ENCODE results near the gene FZD7.

FZD7 gene

DNA sequence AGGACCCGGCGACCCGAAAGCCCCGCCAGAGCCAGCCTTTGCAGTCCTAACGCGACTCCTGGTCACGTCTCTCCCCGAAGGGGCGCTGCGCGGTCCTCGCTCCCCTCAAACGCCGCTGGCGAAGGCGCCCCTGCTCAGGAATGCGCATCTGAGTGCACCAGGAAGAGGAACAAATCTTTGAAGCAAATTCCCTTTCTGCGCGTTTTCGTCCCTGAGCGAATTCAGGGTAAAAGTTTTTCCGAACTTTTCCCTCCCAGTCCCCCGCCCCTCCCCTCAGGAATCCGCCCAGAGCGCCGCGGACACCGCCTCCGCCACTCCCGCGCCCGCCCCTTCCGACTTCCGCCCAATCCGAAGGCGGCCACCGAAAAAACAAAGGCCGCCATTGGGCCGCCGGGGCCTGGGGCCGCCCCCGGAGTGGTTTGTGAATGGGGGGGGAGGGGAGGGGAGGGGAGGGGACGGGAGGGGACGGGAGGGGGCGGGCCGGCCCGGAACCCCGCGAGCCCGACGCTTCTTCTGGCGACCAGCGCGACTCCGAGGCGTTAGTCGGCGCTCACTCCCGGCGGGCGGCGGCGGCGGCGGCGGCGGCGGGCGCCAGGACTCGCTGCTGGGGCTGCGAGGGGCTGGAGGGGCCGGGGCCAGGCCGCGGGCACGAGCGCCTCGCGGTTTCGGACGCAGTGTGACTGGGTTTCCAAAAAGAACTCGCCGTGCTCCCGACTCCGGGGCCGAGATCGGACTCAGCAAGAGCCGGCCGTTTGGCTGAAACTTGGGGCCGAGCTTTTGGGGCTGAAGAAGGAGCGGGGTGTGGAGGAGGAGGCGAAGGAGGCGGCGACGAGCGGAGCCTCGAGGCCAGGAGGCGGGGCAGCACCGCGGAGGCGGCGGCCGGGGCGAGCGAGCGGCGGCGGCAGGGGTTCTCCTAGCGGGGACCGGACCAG, at the start of gene FZD7:
Gene FZD7 (plus strand): TSS at position 539 of the 932 bp plus-strand sequence. CDS start 793 bp downstream, outside the sequence.
- peak; percentile 94 for DNase-seq (ENCODE audit: low spot score)

DNA sequence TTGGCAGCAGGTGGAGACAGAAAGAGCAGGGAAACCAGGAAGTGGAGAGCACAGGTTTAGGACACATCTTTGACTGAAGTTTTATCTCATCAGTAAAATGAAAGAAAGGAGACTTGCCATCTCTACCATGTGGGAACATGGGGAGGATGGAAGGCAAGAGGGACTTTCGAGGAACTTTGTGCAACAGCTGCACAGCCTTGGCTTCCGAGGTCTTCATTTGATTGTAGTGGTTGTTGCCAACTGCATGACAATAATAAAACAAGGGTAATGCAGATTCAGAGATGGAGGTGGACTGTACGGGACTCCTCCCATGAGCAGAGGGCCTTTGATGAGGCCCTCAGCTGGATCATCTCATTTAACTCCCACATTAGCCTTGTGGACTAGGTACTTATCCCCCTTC, 49.3 kb upstream of the FZD7 start:
- DNase-seq (ENCODE audit: low spot score), result no peak

- DNase-seq (ENCODE audit: low spot score), result no peak
Measured at GRCh38 chr2:201984800-201985525, 48.7 kb upstream of the FZD7 start.

DNA sequence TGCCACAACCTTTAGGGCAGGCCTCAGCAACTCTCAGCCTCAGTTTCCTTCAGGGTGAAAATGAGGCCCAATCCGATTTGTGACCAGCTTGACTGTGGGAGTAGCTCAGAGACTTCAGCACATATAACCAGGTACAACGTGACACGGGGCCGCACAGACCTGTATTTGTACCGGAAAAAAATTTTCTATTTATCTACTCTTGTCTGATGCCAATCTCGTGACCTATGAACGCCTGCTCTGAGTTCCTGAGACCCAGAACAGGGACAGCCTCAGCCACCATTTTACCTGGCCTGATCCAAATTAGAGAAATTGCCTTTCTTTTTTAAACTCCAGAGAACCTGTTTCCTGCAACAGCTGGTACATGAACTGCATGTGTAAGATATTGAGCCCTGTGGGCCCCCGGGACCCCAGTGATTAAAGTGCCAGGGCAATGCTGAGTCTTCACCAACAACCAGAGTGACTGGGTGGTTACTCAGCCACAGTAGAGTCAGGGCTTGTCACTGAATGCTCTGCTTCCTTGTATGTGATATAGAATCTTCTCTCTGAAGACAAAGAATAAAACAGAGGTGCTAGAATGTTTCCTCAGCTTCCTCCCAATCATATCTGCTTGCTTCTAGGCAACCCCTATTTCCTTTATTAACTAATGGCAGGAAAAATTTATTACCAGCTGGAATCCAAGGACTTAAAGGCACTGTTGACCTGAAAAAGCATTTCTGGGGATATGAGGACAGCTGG, 47.8 kb upstream of the FZD7 start:
- no peak for DNase-seq (ENCODE audit: low spot score)

DNA sequence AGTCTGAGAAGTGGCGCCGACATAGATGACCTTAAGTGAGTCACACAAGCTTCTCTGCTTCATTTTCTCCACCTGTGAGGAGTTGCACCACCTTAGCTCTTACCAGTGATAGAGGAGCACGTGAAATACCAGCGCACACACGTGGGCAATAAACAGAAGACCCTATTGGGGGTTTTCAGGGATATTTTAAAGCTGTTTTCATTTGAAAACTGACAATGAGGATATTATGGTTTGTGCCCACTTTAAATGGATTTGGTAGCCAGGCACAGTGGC, 47.3 kb upstream of the FZD7 start:
- no peak for DNase-seq (ENCODE audit: low spot score)

GRCh38 chr2:201987426-201987825, 46.2 kb upstream of the FZD7 start:
- DNase-seq (ENCODE audit: low spot score), result no peak

DNA sequence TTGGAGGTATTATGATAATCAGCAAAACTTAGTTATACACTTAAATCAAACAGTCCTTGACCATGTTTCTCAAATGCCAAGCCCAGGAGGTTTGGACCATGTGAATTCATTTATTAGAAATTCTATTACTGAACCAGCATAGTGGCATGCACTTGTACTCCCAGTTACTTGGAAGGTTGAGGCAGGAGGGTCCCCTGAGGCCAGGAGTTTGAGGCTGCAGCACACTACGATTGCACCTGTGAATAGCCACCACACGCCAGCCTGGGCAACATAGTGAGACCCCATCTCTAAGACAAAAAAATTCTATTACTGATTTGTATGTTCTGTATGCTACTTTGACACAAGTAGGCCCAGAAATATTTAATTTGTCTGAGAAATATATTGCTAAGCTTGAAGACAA, 43.6 kb upstream of the FZD7 start:
- DNase-seq (ENCODE audit: low spot score), result no peak

DNA sequence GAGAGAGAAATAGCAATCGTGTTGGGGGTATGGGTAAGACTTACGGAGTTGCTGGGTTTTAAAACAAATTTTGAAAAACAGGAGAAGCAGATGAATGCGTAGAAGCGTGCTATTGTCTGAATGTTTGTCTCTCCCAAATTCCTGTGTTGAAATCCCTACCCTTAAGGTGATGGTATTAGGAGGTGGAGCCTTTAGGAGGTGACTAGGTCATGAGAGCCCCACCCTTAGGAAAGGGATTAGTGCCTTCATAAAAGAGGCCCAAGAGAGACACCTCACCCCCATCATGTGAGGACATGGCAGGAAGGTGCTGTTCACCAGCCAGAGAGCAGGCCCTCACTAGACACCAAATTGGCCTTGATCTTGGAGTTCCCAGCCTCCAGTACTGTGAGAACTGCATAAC, 40.7 kb upstream of the FZD7 start:
- DNase-seq (ENCODE audit: low spot score), result no peak

DNA sequence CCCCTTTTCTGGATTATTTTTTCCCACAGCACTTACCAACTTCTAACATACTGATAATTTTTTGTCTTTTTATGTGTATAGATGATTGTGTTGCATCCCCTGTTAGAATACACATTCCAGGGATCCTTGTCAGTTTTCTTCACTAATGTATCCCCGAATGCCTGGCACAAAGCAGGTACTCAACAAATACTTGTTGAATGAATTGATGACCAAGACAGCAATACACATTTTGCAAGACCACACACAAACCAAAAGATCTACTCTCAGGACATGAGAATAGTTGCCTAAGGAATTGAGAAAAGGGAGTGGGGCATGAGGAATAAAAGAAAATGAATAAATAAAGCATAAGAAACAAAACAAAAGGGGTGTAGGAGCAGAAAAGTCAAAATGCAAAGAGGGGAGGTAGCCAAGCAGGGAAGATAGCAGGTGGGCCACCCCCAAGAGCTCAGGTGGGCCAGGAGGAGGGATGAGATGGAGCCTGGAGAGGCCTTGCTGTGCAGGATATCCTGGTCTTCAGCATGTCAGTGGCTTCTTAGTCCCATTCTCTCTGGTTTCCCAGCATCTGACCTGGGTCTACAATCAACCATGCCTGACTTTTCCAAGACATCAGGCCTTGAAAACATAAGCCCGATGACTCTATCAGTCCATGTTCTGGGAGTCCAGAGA, 38.5 kb upstream of the FZD7 start:
- DNase-seq (ENCODE audit: low spot score), result no peak

DNA sequence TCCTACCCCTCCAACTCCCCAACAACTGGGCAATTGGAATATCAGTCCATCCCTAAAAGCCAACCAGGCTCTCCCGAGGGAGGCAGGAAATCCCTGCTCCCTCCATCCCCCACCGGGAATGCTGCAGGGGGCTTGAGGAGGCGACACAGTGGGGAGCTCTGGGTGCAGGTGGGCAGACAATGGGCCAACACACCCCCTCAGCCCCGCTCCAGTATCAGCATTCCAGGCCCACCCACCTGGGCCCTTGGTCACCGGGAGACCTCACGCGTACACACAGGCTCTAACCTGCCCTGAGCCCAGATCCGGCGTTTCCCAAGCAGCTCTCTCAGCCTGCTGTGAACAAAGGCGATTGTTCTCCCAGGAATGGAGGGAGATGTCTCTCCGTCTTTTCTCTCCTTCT, 37.6 kb upstream of the FZD7 start:
- no peak for DNase-seq (ENCODE audit: low spot score)

DNA sequence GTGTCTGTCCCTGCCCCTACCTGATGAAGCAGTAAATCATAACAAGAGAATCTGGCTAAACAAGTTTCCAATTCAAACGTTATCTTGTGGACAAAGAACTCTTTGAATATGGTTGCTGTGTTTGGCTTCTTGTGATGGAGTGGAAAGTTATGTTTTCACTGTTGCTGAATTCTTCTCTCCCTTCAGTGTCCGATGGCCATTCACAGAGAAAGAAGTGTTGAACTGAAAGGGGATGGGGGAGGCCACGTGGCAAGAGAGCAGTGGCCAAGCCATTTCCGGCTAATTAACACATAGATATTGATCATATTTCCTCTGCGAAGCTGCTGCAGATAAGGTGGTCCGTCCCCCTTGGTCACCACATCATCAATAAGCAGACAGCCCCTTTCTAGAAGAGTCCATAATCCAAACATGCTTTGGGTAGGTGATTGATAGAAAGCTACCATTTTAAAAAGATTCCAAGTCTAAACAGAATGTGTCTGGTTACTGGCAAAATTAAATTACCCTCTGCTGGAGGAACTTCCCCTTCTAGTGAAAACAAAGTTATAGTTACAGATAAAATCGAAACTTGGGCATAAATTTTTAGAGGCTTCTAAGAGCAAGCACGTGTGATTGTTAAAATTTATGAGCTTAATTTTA, 36.9 kb upstream of the FZD7 start:
- no peak for DNase-seq (ENCODE audit: low spot score)

GRCh38 chr2:201999279-201999678, 34.4 kb upstream of the FZD7 start:
- no peak for DNase-seq (ENCODE audit: low spot score)

DNA sequence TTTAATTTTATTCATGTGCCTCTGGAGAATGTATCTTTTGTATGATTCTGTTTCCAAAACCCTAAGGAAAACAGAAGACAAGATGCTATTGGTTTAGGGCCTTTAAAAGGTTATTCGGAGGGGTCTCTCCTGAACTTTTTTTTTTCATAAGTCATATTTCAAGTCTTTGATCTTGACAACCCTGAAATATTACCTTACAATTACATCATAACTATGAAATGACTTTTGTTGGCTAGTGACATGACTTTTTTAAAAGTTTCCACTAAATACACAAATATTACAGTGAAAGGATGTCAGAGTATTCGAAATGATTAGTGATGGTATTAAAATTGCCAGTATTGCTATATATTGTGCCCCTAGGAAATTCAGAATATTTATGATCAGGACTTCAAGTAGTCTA, 31.8 kb upstream of the FZD7 start:
- DNase-seq (ENCODE audit: low spot score), result no peak

- DNase-seq (ENCODE audit: low spot score), result no peak
Measured at GRCh38 chr2:202002381-202002780, 31.3 kb upstream of the FZD7 start.

GRCh38 chr2:202005272-202005887, 28.3 kb upstream of the FZD7 start:
- DNase-seq (ENCODE audit: low spot score), result no peak

- DNase-seq (ENCODE audit: low spot score), result no peak
Measured at GRCh38 chr2:202006301-202006700, 27.4 kb upstream of the FZD7 start.

GRCh38 chr2:202007015-202007982, 26.4 kb upstream of the FZD7 start:
- DNase-seq (ENCODE audit: low spot score), result no peak

- no peak for DNase-seq (ENCODE audit: low spot score)
Measured at GRCh38 chr2:202007983-202008354, 25.7 kb upstream of the FZD7 start.

DNA sequence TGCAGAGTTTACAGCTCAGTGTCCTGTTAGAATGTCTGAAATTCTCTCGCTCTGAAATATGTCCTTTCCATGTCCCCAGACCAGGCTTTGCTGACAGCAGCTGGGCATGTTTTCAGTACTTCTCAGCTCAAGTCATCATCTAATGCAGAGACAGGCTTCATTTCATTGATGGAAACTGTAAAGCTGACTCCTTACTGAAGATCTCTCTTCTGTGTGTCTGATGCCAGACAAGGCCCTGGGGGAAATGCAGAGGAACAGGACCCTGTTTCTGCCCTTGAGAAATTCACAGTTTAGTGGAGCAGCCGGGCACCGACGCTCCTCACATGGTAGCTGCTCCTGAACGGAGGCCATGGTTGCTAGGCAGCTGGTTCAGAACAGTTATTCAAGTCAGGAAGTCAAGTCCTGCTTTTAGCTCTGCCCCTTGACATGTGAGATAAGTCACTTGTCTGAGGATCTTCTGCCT, 24.6 kb upstream of the FZD7 start:
- DNase-seq (ENCODE audit: low spot score), result no peak

GRCh38 chr2:202009581-202009980, 24.1 kb upstream of the FZD7 start:
- no peak for DNase-seq (ENCODE audit: low spot score)
